Smooth muscle cell (in vitro differentiated cells): ENCODE results near the gene TCHHL1. TPM values are rescaled to one million over a fixed set of nuclear protein-coding genes. Genes with fewer than 3 reads are reported as not detected.

ENCODE experiments used
- DNase-seq: peaks from one replicate; lab custom pipeline; 2025; ENCODE audit not compliant: unreplicated experiment; lab: John Stamatoyannopoulos, UW
- H2AFZ ChIP-seq: fragments of 200-600 bp; sonication (generic); 2 replicates; pipeline ENCODE4 v1.6.0; 2016; ENCODE audit warnings: antibody characterized with exemption, low read depth, mild to moderate bottlenecking
- H3F3A ChIP-seq: fragments of 200-600 bp; sonication (generic); 2 replicates; pipeline ENCODE4 v1.6.0; 2017; ENCODE audit warnings: antibody characterized with exemption, low read depth
- H3K27ac ChIP-seq: fragments of 200-600 bp; sonication (generic); 2 replicates; pipeline ENCODE4 v1.5.1; 2016; ENCODE audit warnings: low read depth, mild to moderate bottlenecking
- H3K27me3 ChIP-seq: fragments of 200-600 bp; sonication (generic); 2 replicates; pipeline ENCODE4 v1.6.1; 2016; ENCODE audit warnings: low read depth, mild to moderate bottlenecking
- H3K36me3 ChIP-seq: fragments of 200-600 bp; sonication (generic); 2 replicates; pipeline ENCODE4 v1.5.1; 2016; ENCODE audit warnings: low read depth
- H3K4me1 ChIP-seq: fragments of 200-600 bp; sonication (generic); 2 replicates; pipeline ENCODE4 v1.5.1; 2016; ENCODE audit warnings: low read depth
- H3K4me2 ChIP-seq: fragments of 200-600 bp; sonication (generic); 2 replicates; pipeline ENCODE4 v1.6.0; 2016; ENCODE audit warnings: mild to moderate bottlenecking
- H3K4me3 ChIP-seq: fragments of 200-600 bp; sonication (generic); 2 replicates; pipeline ENCODE4 v1.5.1; 2016; ENCODE audit warnings: mild to moderate bottlenecking
- H3K79me2 ChIP-seq: fragments of 200-600 bp; sonication (generic); 2 replicates; pipeline ENCODE4 v1.6.0; 2016; ENCODE audit warnings: low read depth, mild to moderate bottlenecking
- H3K9ac ChIP-seq: fragments of 200-600 bp; sonication (generic); 2 replicates; pipeline ENCODE4 v1.6.0; 2016; ENCODE audit warnings: low read depth
- H3K9me3 ChIP-seq: fragments of 200-600 bp; sonication (generic); replicated peaks from 2 replicates; pipeline ENCODE4 v1.5.1; 2016; ENCODE audit warnings: low read depth
- H4K20me1 ChIP-seq: fragments of 200-600 bp; sonication (generic); 2 replicates; pipeline ENCODE4 v1.6.0; 2016; ENCODE audit warnings: low read depth
- whole genome bisulfite sequencing: methylation state at CpG from one replicate; pipeline ENCODE4 v1.1.7; 2016; ENCODE audit warnings: low lambda C conversion rate; 5-methylcytosine and 5-hydroxymethylcytosine counted together
- polyA plus RNA-seq: library from polyadenylated mRNA; unstranded; fragments of >200 nt; fragmentation: Nextera tagmentation; extraction: Ambion mirVana; gene quantifications from 2 replicates; pipeline ENCODE4 v1.2.1, GENCODE V29; 2016
- total RNA-seq: library from RNA; depleted of rRNA; stranded (reverse); fragments of >200 nt; gene quantifications from 2 replicates; pipeline ENCODE4 v1.2.3, GENCODE V29; 2014
- TF ChIP-seq, protein P1 (sequence below): fragments of 200-600 bp; sonication (generic); IDR thresholded peaks from 2 replicates; pipeline ENCODE4 v1.5.1; 2017; ENCODE audit warnings: borderline replicate concordance, mild to moderate bottlenecking, antibody characterized with exemption; ENCODE audit not compliant: insufficient read depth, poor library complexity, severe bottlenecking

Gene TCHHL1
- total and polyA plus RNA-seq, 2 experiments from 2014 or later, result not detected

DNA sequence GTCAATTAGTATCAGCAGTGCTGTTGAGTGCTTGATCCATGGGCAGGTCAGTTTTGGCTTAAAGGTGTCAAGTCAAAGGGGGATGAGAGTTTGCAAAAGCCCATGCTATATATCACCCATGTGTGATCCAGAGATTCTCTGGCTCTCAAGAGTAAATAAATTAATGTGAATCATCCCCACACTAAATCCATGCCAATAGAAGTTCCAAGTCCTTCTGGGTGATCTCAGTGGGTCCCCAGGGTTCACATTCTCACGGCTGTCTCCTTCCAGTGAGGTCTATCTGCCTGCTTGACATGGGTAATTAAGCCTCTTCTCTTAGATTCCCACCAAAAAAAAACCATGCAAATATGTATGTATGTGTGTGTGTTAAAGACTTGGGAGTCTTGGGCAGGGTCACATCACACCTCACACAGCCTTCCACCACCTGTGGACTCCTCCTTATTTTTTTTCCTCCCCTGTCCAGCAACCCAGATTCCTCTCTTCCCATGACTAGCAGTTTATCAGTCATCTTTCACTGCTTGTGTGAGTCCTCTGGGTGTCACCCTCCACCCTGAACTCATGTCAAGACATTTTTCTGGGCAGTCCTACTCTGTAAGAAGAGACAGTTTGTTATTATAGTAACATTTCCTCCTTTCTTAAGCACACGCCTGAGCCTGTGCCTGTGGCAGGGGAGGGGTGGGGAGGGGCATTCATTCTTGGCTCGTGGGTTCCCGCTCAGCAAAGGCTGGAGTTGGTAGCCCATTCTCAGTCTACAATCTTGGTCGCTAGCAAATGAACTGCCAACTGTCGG is 37.8 kb downstream of the TCHHL1 start:
- Histone ChIP-seq H4K20me1 (no peaks in the 10 kb centered on the region), H3K79me2 (no peaks in the 10 kb centered on the region), H3K9me3 (no peaks in the 10 kb centered on the region), H3K27me3 (peaks cover 19% of the 10 kb centered on the region), H3K4me2 (no peak overlapping the region), H2AFZ (no peak overlapping the region), H3K4me3 (no peak overlapping the region), H3K36me3 (no peaks in the 10 kb centered on the region), H3K4me1 (peaks cover 14% of the 10 kb centered on the region), H3K9ac (no peak overlapping the region), H3K27ac (no peak overlapping the region), H3F3A (peaks cover 26% of the 10 kb centered on the region)
- TF ChIP-seq, protein P1, sequence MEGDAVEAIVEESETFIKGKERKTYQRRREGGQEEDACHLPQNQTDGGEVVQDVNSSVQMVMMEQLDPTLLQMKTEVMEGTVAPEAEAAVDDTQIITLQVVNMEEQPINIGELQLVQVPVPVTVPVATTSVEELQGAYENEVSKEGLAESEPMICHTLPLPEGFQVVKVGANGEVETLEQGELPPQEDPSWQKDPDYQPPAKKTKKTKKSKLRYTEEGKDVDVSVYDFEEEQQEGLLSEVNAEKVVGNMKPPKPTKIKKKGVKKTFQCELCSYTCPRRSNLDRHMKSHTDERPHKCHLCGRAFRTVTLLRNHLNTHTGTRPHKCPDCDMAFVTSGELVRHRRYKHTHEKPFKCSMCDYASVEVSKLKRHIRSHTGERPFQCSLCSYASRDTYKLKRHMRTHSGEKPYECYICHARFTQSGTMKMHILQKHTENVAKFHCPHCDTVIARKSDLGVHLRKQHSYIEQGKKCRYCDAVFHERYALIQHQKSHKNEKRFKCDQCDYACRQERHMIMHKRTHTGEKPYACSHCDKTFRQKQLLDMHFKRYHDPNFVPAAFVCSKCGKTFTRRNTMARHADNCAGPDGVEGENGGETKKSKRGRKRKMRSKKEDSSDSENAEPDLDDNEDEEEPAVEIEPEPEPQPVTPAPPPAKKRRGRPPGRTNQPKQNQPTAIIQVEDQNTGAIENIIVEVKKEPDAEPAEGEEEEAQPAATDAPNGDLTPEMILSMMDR, result no peak
- WGBS, result 78% methylated on average over 6 of the region's 6 CpGs
- DNase-seq, result no peak

DNA sequence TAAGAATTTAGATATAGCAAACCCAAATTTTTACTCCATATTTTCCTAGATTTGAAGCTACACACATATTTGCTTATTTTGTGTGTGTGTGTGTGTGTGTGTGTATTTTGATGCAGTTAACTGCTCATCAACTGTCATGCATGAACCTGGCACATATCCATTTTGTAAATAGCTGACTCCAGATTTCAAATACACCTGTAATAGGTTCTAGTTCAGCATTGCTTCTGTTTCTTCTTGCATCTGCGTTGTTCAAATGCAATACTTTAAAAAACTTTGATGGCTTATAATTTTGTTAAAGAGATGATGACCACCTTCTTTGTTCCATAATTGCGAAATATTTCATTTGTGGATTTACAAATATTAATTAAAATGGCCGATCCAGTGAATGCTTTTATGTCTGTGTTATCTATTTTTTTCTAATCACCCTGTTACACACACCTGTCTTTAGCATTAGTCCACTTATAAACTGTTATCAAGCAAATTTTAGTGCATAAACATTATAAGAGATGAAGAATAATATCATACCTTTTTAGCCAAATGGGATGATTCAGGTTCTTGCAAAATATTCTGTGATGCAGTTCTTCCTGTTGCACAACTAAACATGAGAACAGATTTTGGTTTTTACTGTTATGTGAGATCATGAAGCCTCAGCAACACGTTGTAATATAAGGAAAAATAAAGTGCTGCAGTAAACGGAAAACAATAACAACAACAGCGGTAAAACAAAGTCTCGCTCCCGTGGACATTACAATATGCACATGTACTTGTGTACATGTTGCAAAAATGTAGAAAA is 39.4 kb downstream of the TCHHL1 start:
- H3K27ac ChIP-seq, result peak overlapping the region; percentile 99

DNA sequence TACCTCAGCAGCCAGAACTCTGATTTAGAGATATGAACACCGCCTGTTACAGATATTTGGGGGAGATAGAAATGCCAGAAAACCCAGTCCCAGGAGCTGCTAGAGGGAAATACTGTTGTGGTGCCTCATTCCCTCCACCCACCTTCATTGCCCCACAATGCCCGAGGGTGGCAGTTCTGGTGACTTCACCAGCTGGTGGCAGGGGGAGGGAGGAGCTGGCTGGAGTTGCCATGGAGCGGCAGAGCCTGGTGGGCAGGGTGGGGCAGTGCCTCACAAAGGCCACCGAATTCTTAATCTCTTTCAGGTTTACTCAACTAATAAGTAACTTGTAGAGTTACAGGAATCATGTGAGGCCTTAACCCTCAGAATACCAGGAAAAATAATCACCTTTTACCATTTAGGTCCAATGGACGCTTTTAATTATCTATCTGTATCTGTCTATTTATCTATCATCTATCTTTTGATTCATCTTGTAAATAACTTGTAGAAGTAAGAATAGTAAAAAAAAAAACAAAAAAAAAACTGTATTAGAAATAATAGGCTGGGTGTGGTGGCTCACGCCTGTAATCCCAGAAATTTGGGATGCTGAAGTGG is 40.4 kb downstream of the TCHHL1 start:
- H4K20me1 ChIP-seq, result no peaks in the 10 kb centered on the region
- 23% methylated on average over 6 of the region's 6 CpGs for WGBS
- no peak for DNase-seq
- H3K36me3 ChIP-seq, result no peaks in the 10 kb centered on the region
- peak overlapping the region; percentile 27 for H3K4me3 ChIP-seq
- peaks cover 26% of the 10 kb centered on the region for H3F3A ChIP-seq
- H2AFZ ChIP-seq, result peak overlapping the region; percentile 2
- no peaks in the 10 kb centered on the region for H3K79me2 ChIP-seq
- H3K27ac ChIP-seq, result peak overlapping the region; percentile 99
- H3K9ac ChIP-seq, result peak overlapping the region; percentile 84
- TF ChIP-seq, protein P1, result no peak
- peaks cover 1% of the 10 kb centered on the region for H3K27me3 ChIP-seq
- H3K4me2 ChIP-seq, result peak overlapping the region; percentile 57
- H3K4me1 ChIP-seq, result peaks cover 14% of the 10 kb centered on the region
- H3K9me3 ChIP-seq, result no peaks in the 10 kb centered on the region

More for the DNA sequence above, 39.4 kb downstream of the TCHHL1 start:
- peaks cover 11% of the 10 kb centered on the region for H3K27me3 ChIP-seq
- H3K79me2 ChIP-seq, result no peaks in the 10 kb centered on the region
- no peak overlapping the region for H2AFZ ChIP-seq
- DNase-seq, result no peak
- H3K4me2 ChIP-seq, result no peak overlapping the region
- no peak overlapping the region for H3K9ac ChIP-seq
- peaks cover 26% of the 10 kb centered on the region for H3F3A ChIP-seq
- WGBS, result 88% methylated on average over 8 of the region's 8 CpGs
- H3K4me3 ChIP-seq, result no peak overlapping the region
- H3K4me1 ChIP-seq, result peaks cover 14% of the 10 kb centered on the region
- TF ChIP-seq, protein P1, result no peak
- H3K9me3 ChIP-seq, result no peaks in the 10 kb centered on the region
- no peaks in the 10 kb centered on the region for H3K36me3 ChIP-seq
- no peaks in the 10 kb centered on the region for H4K20me1 ChIP-seq
